ENCODE measurements around the gene IL17RC.
"Not testable (repeated sequence)": the region's sequence is repeated elsewhere in the genome, so short reads cannot be mapped to it uniquely, and the experiment has no call there.

Gene IL17RC

DNA sequence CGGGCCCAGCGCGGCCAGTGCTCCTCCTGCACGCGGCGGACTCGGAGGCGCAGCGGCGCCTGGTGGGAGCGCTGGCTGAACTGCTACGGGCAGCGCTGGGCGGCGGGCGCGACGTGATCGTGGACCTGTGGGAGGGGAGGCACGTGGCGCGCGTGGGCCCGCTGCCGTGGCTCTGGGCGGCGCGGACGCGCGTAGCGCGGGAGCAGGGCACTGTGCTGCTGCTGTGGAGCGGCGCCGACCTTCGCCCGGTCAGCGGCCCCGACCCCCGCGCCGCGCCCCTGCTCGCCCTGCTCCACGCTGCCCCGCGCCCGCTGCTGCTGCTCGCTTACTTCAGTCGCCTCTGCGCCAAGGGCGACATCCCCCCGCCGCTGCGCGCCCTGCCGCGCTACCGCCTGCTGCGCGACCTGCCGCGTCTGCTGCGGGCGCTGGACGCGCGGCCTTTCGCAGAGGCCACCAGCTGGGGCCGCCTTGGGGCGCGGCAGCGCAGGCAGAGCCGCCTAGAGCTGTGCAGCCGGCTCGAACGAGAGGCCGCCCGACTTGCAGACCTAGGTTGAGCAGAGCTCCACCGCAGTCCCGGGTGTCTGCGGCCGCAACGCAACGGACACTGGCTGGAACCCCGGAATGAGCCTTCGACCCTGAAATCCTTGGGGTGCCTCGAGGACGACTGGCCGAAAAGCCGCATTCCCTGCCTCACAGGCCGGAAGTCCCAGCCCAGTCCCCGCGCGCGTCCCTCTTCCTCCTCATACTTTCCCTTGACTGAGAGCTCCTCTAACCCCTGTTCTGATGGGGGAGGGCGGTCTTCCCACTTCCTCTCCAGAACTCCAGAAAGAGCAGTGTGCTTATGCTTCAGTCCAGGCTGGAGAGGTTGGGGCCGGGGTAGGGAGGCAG, 1.4 kb upstream of the IL17RC start:
- DNase-seq (ENCODE audit: low spot score), result peak; percentile 88

GRCh38 chr3:9916346-9916733, 558 bp upstream of the IL17RC start:
- DNase-seq (ENCODE audit: low spot score), result peak; percentile 57

DNA sequence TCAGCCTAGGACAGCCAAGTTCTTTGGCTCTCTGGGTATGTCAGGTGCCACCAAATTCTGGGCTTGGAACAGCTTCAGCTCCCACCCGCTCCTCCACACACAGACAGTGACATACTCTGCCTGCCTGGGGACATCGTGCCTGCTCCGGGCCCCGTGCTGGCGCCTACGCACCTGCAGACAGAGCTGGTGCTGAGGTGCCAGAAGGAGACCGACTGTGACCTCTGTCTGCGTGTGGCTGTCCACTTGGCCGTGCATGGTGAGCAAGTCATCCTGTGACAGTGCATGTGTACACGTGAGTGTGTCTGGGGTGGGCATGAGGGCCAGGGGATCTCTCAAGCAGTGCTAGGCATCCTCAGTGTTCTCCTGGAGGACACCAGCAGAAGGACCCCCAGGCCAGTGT, 922 bp downstream of the IL17RC start:
- DNase-seq (ENCODE audit: low spot score), result no peak

- DNase-seq (ENCODE audit: low spot score), result no peak
These were observed 1.6 kb downstream of the IL17RC start for GRCh38 chr3:9918261-9919038.

DNA sequence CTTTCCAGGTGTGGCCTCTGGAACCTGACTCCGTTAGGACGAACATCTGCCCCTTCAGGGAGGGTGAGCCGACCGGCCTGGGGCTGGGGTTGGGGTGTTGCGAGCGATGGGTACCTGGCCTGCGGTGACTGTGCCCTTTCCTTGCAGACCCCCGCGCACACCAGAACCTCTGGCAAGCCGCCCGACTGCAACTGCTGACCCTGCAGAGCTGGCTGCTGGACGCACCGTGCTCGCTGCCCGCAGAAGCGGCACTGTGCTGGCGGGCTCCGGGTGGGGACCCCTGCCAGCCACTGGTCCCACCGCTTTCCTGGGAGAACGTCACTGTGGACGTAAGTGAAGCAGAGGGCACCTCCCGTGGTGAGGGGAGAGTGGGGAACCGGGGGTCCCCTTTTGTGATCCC, 11.3 kb downstream of the IL17RC start:
- DNase-seq (ENCODE audit: low spot score), result no peak

DNA sequence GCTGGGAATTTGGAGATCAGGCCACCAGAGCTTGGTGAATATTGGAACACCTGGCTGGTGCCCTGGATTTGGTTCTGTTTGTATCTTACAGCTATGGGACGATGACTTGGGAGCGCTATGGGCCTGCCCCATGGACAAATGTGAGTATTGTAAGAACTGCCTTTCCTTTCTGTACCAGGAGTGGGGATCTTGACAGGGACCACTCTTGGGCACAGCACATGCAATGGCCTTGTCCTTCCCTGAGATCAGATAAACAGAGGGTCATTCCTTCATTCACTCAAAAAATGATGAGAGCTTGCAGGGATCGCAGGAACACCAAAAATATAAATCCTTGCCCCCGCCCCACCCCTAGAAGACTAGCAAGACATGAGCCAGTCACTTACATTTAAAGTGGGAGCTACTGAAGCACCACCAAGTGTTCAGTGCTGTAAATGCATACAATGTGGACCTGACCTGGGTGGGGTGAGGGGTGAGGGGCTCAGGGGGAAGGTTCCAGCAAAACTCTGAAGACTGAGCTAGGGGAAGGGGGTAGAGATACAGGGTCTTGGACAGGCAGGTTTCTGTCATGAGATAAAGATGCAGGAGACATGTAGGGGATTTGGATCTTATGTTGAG, 14.0 kb downstream of the IL17RC start:
- no peak for DNase-seq (ENCODE audit: low spot score)

- no peak for DNase-seq (ENCODE audit: low spot score)
These were observed 15.6 kb downstream of the IL17RC start for GRCh38 chr3:9932535-9932842.

- DNase-seq (ENCODE audit: low spot score), result peak; percentile 95
These were observed 16.1 kb downstream of the IL17RC start for GRCh38 chr3:9932843-9933560.

DNA sequence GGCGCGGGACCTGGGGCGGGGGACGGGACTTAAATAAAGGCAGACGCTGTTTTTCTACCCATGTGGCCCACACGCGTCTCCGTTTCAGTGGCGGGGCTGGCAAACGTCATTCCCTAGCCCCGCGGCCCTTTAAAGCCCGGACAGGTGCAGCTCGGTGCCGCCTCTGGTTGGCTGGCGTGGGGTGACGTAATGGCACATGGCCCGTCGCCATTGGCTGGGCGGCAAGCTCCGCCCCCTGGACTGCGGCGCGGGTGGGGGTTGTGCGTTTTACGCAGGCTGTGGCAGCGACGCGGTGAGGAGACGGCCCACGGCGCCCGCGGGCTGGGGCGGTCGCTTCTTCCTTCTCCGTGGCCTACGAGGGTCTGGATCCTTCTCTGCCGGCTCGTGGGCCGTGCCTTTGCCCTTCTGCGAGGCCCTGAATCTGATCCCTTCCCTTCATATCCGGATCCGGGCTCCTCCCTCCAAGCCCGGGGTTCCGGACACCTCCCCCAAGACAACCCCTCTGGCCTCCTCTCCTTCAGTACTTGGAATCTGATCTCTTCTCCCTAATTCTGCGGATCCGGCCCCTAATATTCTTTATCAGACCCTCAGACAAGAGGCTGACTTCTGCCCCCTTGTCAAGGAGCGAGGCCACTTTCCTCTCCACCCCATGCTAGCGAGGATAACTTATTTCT, 16.8 kb downstream of the IL17RC start, which contains the start of gene CRELD1:
Gene CRELD1 (plus strand): TSS at position 274 of the 674 bp plus-strand sequence. CDS start 605 bp downstream, outside the sequence.
- peak; percentile 95 for DNase-seq (ENCODE audit: low spot score)

GRCh38 chr3:9934235-9934621, 17.3 kb downstream of the IL17RC start:
- no peak for DNase-seq (ENCODE audit: low spot score)

GRCh38 chr3:9934993-9935392, 18.1 kb downstream of the IL17RC start:
- no peak for DNase-seq (ENCODE audit: low spot score)

DNA sequence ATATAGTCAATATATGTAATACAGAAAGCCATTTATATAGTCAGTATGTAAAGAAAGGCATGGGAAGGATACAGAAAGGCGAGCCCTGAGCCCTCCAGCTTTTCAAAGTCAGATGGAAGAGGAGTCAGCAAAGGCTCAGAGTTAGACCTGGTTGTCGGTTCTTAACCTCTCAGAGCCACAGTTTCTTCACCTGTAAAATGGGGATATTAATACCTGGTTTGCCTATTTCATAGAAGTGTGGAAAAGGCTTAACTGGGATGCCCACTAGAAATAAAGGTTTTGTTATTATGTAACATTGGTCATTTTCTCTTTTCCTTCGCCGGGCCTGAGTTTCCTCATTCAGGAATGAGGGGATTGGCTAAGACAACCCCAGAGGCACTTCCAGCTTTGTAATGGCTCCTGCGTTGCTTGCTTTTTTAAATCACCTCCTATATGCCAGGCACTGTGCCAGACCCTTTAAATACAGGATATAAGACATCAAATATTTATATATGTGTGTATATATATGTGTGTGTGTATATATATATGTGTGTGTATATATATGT, 19.1 kb downstream of the IL17RC start:
- no peak for DNase-seq (ENCODE audit: low spot score)

DNA sequence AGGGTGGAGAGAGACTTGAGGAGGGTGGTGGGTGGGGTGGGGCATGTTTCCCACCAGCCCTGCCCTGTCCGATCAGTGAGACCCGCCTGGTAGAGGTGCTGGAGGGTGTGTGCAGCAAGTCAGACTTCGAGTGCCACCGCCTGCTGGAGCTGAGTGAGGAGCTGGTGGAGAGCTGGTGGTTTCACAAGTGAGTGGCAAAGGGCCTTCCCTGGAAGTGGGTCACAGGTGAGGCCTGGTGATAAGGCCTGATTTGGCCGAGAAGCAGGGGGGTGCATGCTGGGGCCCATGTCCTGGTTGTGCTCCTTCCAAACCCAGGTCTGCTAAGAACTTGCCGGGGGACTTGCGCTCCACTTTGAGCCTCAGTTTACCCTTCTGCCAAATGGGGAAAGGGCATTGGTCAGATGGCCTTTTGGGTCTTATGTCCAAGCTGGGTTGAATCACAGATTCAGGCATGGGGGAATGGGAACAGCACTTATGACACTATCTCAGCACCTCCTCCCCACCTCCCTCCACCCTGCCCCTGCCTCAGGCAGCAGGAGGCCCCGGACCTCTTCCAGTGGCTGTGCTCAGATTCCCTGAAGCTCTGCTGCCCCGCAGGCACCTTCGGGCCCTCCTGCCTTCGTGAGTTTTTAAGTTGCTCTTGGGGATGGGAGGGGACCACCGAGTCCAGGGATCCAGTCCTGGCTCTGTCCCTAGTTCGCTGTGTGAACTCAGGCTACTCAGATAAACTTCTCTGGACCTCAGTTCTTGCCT, 20.8 kb downstream of the IL17RC start:
- no peak for DNase-seq (ENCODE audit: low spot score)

GRCh38 chr3:9938966-9939365, 22.1 kb downstream of the IL17RC start:
- no peak for DNase-seq (ENCODE audit: low spot score)

DNA sequence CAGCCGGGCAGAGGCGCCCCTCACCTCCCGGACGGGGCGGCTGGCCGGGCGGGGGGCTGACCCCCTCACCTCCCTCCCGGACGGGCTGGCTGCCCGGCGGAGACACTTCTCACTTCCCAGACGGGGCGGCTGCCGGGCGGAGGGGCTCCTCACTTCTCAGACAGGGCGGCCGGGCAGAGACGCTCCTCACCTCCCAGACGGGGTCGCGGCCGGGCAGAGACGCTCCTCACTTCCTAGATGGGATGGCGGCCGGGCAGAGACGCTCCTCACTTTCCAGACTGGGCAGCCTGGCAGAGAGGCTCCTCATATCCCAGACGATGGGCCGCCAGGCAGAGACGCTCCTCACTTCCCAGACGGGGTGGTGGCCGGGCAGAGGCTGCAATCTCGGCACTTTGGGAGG, 23.0 kb downstream of the IL17RC start:
- not testable (repeated sequence) for DNase-seq (ENCODE audit: low spot score)

- DNase-seq (ENCODE audit: low spot score), result no peak
These were observed 23.8 kb downstream of the IL17RC start for GRCh38 chr3:9940746-9941145.

GRCh38 chr3:9942164-9942563, 25.3 kb downstream of the IL17RC start:
- DNase-seq (ENCODE audit: low spot score), result no peak

- no peak for DNase-seq (ENCODE audit: low spot score)
These were observed 26.2 kb downstream of the IL17RC start for GRCh38 chr3:9942934-9943690.

- DNase-seq (ENCODE audit: low spot score), result no peak
These were observed 27.4 kb downstream of the IL17RC start for GRCh38 chr3:9944271-9944670.

DNA sequence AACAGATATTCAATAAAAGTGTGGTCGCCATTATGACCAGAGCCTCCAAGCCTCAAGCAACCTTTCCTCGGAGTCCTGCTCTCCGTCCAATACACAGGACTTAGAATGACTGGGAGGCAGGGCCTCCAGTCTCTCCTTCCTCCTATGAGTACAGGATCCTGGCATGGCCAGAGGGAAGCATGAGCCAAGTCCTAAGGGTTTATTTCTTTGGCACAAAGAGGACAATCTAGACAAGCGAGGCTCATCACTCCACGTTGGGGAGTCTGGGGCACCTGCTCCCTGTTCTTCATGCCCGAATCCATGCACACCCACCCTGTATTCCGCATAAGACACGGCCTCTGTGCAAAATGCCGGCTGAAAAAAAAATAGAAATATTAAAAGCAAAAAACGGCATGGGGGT, 28.5 kb downstream of the IL17RC start:
- DNase-seq (ENCODE audit: low spot score), result no peak
